Heart right ventricle (tissue), 16 donors: ENCODE measurements around the gene C1QTNF4. TPM values are rescaled to one million over a fixed set of nuclear protein-coding genes. Genes with fewer than 3 reads are reported as not detected.
A peak's percentile ranks its signal among the peaks of the same experiment; 100 is the strongest.

Experiments
- ATAC-seq, 8 donors: fragments of 200-7000 bp; cut with Tn5 transposase; one replicate each; pipeline ENCODE4 v1.9.1; 2020; ENCODE audit warnings: mild to moderate bottlenecking in 8 of 8, moderate library complexity in 8 of 8, moderate number of reproducible peaks in 1 of 8
- DNase-seq, 2 donors: peaks; one replicate each; pipeline ENCODE4 v3.0.0-alpha.2; 2020
- H3K27ac ChIP-seq, 10 donors: fragments of 200-600 bp; sonication (generic) in 2 of 10; one replicate each; pipeline versions ENCODE4 v1.5.0 to v1.8.0; 2020 to 2022; ENCODE audit warnings: mild to moderate bottlenecking in 3 of 10
- H3K27me3 ChIP-seq, 7 donors: fragments of 200-600 bp; one replicate each; pipeline ENCODE4 v1.8.0; 2021 to 2022; ENCODE audit warnings: mild to moderate bottlenecking in 2 of 7
- H3K36me3 ChIP-seq, 9 donors: fragments of 200-600 bp; sonication (generic) in 1 of 9; one replicate each; pipeline versions ENCODE4 v1.5.0 to v1.8.0; 2020 to 2022; ENCODE audit warnings: mild to moderate bottlenecking in 2 of 9
- H3K4me1 ChIP-seq, 9 donors: fragments of 200-600 bp; sonication (generic) in 1 of 9; one replicate each; pipeline versions ENCODE4 v1.5.0 to v1.8.0; 2020 to 2022; ENCODE audit warnings: mild to moderate bottlenecking in 4 of 9
- H3K4me3 ChIP-seq, 10 donors: fragments of 200-600 bp; sonication (generic) in 2 of 10; one replicate each; pipeline versions ENCODE4 v1.5.0 to v1.8.0; 2020 to 2022; ENCODE audit warnings: mild to moderate bottlenecking in 7 of 10, moderate library complexity in 2 of 10
- H3K9me3 ChIP-seq, 11 donors: fragments of 200-600 bp in 10 of 11; sonication (generic) in 2 of 11; one replicate each; pipeline versions ENCODE4 v1.5.0 to v1.8.0; 2013 to 2022; ENCODE audit warnings: mild to moderate bottlenecking in 2 of 11, control low read depth in 1 of 11, moderate library complexity in 1 of 11
- CTCF ChIP-seq, 9 donors: fragments of 200-600 bp; sonication (generic) in 2 of 9; IDR thresholded peaks; one replicate each; pipeline versions ENCODE4 v1.5.0 to v1.8.0; 2021 to 2022; ENCODE audit warnings: antibody characterized with exemption in 9 of 9, mild to moderate bottlenecking in 5 of 9, moderate library complexity in 1 of 9
- WGBS, 2 donors: extraction: QIAGEN DNeasy Blood & Tissue Kit; methylation state at CpG; one replicate each; pipeline ENCODE4 v1.1.7; 2013; ENCODE audit warnings: inconsistent platforms in 1 of 2; 5-methylcytosine and 5-hydroxymethylcytosine counted together
- intact Hi-C, 10 donors: fragments of 100-400 bp; cut with DNase I; formaldehyde crosslinking; loops; one replicate each; pipeline versions ENCODE4 v1.11.1 to v1.14.2; 2022
- polyA plus RNA-seq, 2 donors: library from polyadenylated mRNA; stranded (reverse); fragments of 200-250 nt; gene quantifications; one replicate each; pipeline ENCODE4 v1.2.3, GENCODE V29; 2013
- total RNA-seq, 10 donors: library from RNA; stranded (reverse); fragmentation: NEBNext Ultra II Directional in 3 of 10; extraction: Animal tissue kit (Norgen Biotek cat#: 25700) in 3 of 10; gene quantifications; one replicate each; pipeline versions ENCODE4 v1.2.1 to v1.2.4, GENCODE V29; 2021 to 2023
- donor health status: Arrhythmogenic right ventricular cardiomyopathy.
- donor health status: ischemic (EF 13 %, LVEDD 7.1; RV severe dilation, severe dysfunction).
- donor health status: healthy with polysubstance abuse.
- donor health status: DM: no; HTN: yes; CAD: no.
- donor health status: DM: no; HTN: no; CAD: no.
- donor health status: ischemic (EF 25% LVEDD 6.9; RV normal size, moderate dysfunction).
- donor health status: ischemic (EF 25% LVEDD 5.7; RV mildly dilated, moderate dysfunction).
- donor health status: healthy.
- donor health status: DM: yes; HTN: yes; CAD: no.
- donor health status: Ischemic cardiomyopathy.
- donor health status: ischemic (EF 35%, LVEDD 5.7; RV mildly dilated, moderate dysfunction).
- donor health status: nonischemic (EF 11% LVEDD 7.7; RV severe dilation, severe dysfunction).
- donor health status: DM: yes; HTN: yes; CAD: no.
- donor health status: PGD.
- donor health status: ischemic (EF 29% LVEDD 5.4; RV normal size, mild dysfunction).
- donor health status: nonischemic (EF 23%, LVEDD 6.1; RV moderate dilation, normal function).

Gene C1QTNF4
- total and polyA plus RNA-seq, 12 donors: 0.15 to 1.4 (median 0.42) TPM; not detected in 1

GRCh38 chr11:47589977-47590861 is 4.0 kb downstream of the C1QTNF4 start:
- Histone ChIP-seq H3K9me3 (no peaks in the 10 kb centered on the region), H3K27me3 (peaks cover 0 to 62% (median 47%) of the 10 kb centered on the region in 7 donors), H3K27ac (peak overlapping the region in 1 of 10 donors; percentile 16), H3K4me3 (peak overlapping the region in 9 of 10 donors; percentile 17 to 51 (median 42)), H3K4me1 (peaks cover 2 to 45% (median 25%) of the 10 kb centered on the region in 9 donors), H3K36me3 (peaks cover 0 to 3% (median 0%) of the 10 kb centered on the region in 9 donors)
- 27 to 28% methylated on average over 105 to 122 of the region's 122 CpGs for WGBS, 2 donors
- no peak for TF ChIP-seq CTCF (IDR thresholded peaks at IDR 0.05)
- DNase-seq (peak in 1 of 2 donors; percentile 39), ATAC-seq (peak in 1 of 8 donors; percentile 16)
- intact Hi-C loops: loop anchor here in 1 of 10 donors (10.0 kb wide), 1 partner anchor 745 kb away; no protein-coding TSS in a partner anchor

- 26 to 40% methylated on average over 51 of the region's 51 CpGs for WGBS, 2 donors
- ATAC-seq: peak in 1 of 8 donors; percentile 6
- Histone ChIP-seq H3K4me1 (peaks cover 2 to 40% (median 20%) of the 10 kb centered on the region in 9 donors), H3K4me3 (peak overlapping the region in 9 of 10 donors; percentile 17 to 51 (median 42)), H3K9me3 (no peaks in the 10 kb centered on the region), H3K27ac (peak overlapping the region in 1 of 10 donors; percentile 16), H3K27me3 (peaks cover 0 to 57% (median 40%) of the 10 kb centered on the region in 7 donors), H3K36me3 (peaks cover 0 to 9% (median 6%) of the 10 kb centered on the region in 9 donors)
- DNase-seq: no peak
- intact Hi-C loops: loop anchor here in 1 of 10 donors (10.0 kb wide), 1 partner anchor 745 kb away; no protein-coding TSS in a partner anchor
- TF ChIP-seq CTCF (IDR thresholded peaks at IDR 0.05): no peak
These were observed 4.6 kb downstream of the C1QTNF4 start for GRCh38 chr11:47589584-47589976.

GRCh38 chr11:47589118-47589517 is 5.1 kb downstream of the C1QTNF4 start:
- Histone ChIP-seq H3K27me3 (peaks cover 0 to 52% (median 36%) of the 10 kb centered on the region in 7 donors), H3K4me1 (peaks cover 2 to 36% (median 16%) of the 10 kb centered on the region in 9 donors), H3K9me3 (no peaks in the 10 kb centered on the region), H3K36me3 (peaks cover 0 to 14% (median 11%) of the 10 kb centered on the region in 9 donors), H3K4me3 (peak overlapping the region in 6 of 10 donors; percentile 21 to 51 (median 44)), H3K27ac (peak overlapping the region in 1 of 10 donors; percentile 16)
- intact Hi-C loops: loop anchor here in 1 of 10 donors (10.0 kb wide), 1 partner anchor 746 kb away; no protein-coding TSS in a partner anchor
- no peak for TF ChIP-seq CTCF (IDR thresholded peaks at IDR 0.05)
- WGBS, 2 donors: 82 to 86% methylated on average over 11 of the region's 11 CpGs
- DNase-seq (no peak), ATAC-seq (no peak)

GRCh38 chr11:47587723-47588326 is 6.4 kb downstream of the C1QTNF4 start:
- ATAC-seq: peak; percentile 18 to 57 (median 48)
- intact Hi-C loops: loop anchor here in 1 of 10 donors (10.0 kb wide), 1 partner anchor 747 kb away; no protein-coding TSS in a partner anchor
- peaks cover 0 to 39% (median 23%) of the 10 kb centered on the region in 7 donors for H3K27me3 ChIP-seq
- WGBS, 2 donors: 81% methylated on average over 14 of the region's 14 CpGs
- H3K9me3 ChIP-seq: no peaks in the 10 kb centered on the region
- H3K27ac ChIP-seq: peak overlapping the region in 2 of 10 donors; percentile 9 to 56
- TF ChIP-seq CTCF (IDR thresholded peaks at IDR 0.05): no peak
- peaks cover 0 to 27% (median 10%) of the 10 kb centered on the region in 9 donors for H3K4me1 ChIP-seq
- peak overlapping the region in 1 of 10 donors; percentile 28 for H3K4me3 ChIP-seq
- peaks cover 0 to 26% (median 21%) of the 10 kb centered on the region in 9 donors for H3K36me3 ChIP-seq
- DNase-seq: peak; percentile 37 to 48
